ENCODE data around the gene STAG1. TPM values are rescaled to one million over a fixed set of nuclear protein-coding genes. Genes with fewer than 3 reads are reported as not detected.

Gene STAG1
- total RNA-seq, 4 donors from 2014 or later = 39.3 to 53.3 (median 51.3) TPM

- no peaks in the 10 kb centered on the region for H3K9me3 ChIP-seq
- H3K4me1 ChIP-seq = no peaks in the 10 kb centered on the region
- no peak overlapping the region for H3K4me3 ChIP-seq
- no peaks in the 10 kb centered on the region for H3K27me3 ChIP-seq
- TF ChIP-seq EP300 (IDR thresholded peaks at IDR 0.05) (no peak), POLR2A (IDR thresholded peaks at IDR 0.05) (no peak)
- peaks cover 0 to 72% of the 10 kb centered on the region in 2 donors for H3K36me3 ChIP-seq
- ATAC-seq = no peak
- H3K27ac ChIP-seq = no peak overlapping the region
These were observed 418.0 kb downstream of the STAG1 start for GRCh38 chr3:136334209-136334608.

GRCh38 chr3:136332776-136333175 is 419.4 kb downstream of the STAG1 start:
- no peak overlapping the region for H3K4me3 ChIP-seq
- H3K9me3 ChIP-seq = no peaks in the 10 kb centered on the region
- H3K27ac ChIP-seq = no peak overlapping the region
- peaks cover 0 to 76% of the 10 kb centered on the region in 2 donors for H3K36me3 ChIP-seq
- no peak for TF ChIP-seq POLR2AphosphoS5 (IDR thresholded peaks at IDR 0.05)
- TF ChIP-seq EP300 (IDR thresholded peaks at IDR 0.05) = no peak
- no peak for TF ChIP-seq CTCF (IDR thresholded peaks at IDR 0.05)
- TF ChIP-seq POLR2A (IDR thresholded peaks at IDR 0.05) = no peak
- no peak for ATAC-seq
- no peaks in the 10 kb centered on the region for H3K27me3 ChIP-seq
- no peaks in the 10 kb centered on the region for H3K4me1 ChIP-seq

- 88 to 89% methylated on average over 1 of the region's 1 CpG for WGBS, 2 donors (ENCODE audit: low coverage in 1 of 2)
- Histone ChIP-seq H3K4me1 (no peaks in the 10 kb centered on the region), H3K27ac (no peak overlapping the region), H3K4me3 (no peak overlapping the region), H3K36me3 (peaks cover 0 to 76% of the 10 kb centered on the region in 2 donors), H3K9me3 (no peaks in the 10 kb centered on the region), H3K27me3 (no peaks in the 10 kb centered on the region)
- ATAC-seq = no peak
- TF ChIP-seq POLR2AphosphoS5 (IDR thresholded peaks at IDR 0.05) (no peak), POLR2A (IDR thresholded peaks at IDR 0.05) (no peak), CTCF (IDR thresholded peaks at IDR 0.05) (no peak), EP300 (IDR thresholded peaks at IDR 0.05) (no peak)
These were observed 419.9 kb downstream of the STAG1 start for GRCh38 chr3:136332302-136332701.

- TF ChIP-seq POLR2A (IDR thresholded peaks at IDR 0.05) (no peak), CTCF (IDR thresholded peaks at IDR 0.05) (no peak), EP300 (IDR thresholded peaks at IDR 0.05) (no peak), POLR2AphosphoS5 (IDR thresholded peaks at IDR 0.05) (no peak)
- WGBS, 2 donors (ENCODE audit: low coverage in 1 of 2) = 83 to 92% methylated on average over 5 of the region's 5 CpGs
- H3K27me3 ChIP-seq = no peaks in the 10 kb centered on the region
- H3K4me1 ChIP-seq = no peaks in the 10 kb centered on the region
- H3K4me3 ChIP-seq = no peak overlapping the region
- peaks cover 0 to 75% of the 10 kb centered on the region in 2 donors for H3K36me3 ChIP-seq
- H3K27ac ChIP-seq = no peak overlapping the region
- no peaks in the 10 kb centered on the region for H3K9me3 ChIP-seq
- no peak for ATAC-seq
These were observed 421.3 kb downstream of the STAG1 start for GRCh38 chr3:136330900-136331299.

- TF ChIP-seq EP300 (IDR thresholded peaks at IDR 0.05) (no peak), POLR2A (IDR thresholded peaks at IDR 0.05) (no peak), POLR2AphosphoS5 (IDR thresholded peaks at IDR 0.05) (no peak), CTCF (IDR thresholded peaks at IDR 0.05) (no peak)
- no peaks in the 10 kb centered on the region for H3K9me3 ChIP-seq
- 64 to 70% methylated on average over 2 to 5 of the region's 5 CpGs for WGBS, 2 donors (ENCODE audit: low coverage in 1 of 2)
- peaks cover 0 to 74% of the 10 kb centered on the region in 2 donors for H3K36me3 ChIP-seq
- H3K27ac ChIP-seq = no peak overlapping the region
- H3K27me3 ChIP-seq = no peaks in the 10 kb centered on the region
- ATAC-seq = no peak
- no peaks in the 10 kb centered on the region for H3K4me1 ChIP-seq
- no peak overlapping the region for H3K4me3 ChIP-seq
These were observed 422.6 kb downstream of the STAG1 start for GRCh38 chr3:136329593-136329992.
